GM11168 (cell line): Measurements from ENCODE around the gene TCIRG1.
"Not testable (repeated sequence)": the region's sequence is repeated elsewhere in the genome, so short reads cannot be mapped to it uniquely, and the experiment has no call there.

Experiments
- in situ Hi-C: fragments of 300-500 bp; cut with MboI; formaldehyde crosslinking; loops from one replicate; pipeline ENCODE4 v1.12.0; 2022; ENCODE audit warnings: low sequenced_read_pairs; ENCODE audit not compliant: unreplicated experiment

The TCIRG1 gene

GRCh38 chr11:68038718-68039525 is at the start of gene TCIRG1:
TCIRG1 (plus strand) TSS chr11:68039025; CDS start chr11:68041272, 2,247 bp downstream.
- in situ Hi-C loops = no loop called here

GRCh38 chr11:67990546-67991346 is 48.1 kb upstream of the TCIRG1 start:
- in situ Hi-C loops = not testable (repeated sequence)

- in situ Hi-C loops = not testable (repeated sequence)
Measured at GRCh38 chr11:67991347-67992121, 47.3 kb upstream of the TCIRG1 start.

GRCh38 chr11:67993821-67994220 is 45.0 kb upstream of the TCIRG1 start:
- in situ Hi-C loops = not testable (repeated sequence)

- in situ Hi-C loops = not testable (repeated sequence)
Measured at GRCh38 chr11:67994387-67994786, 44.4 kb upstream of the TCIRG1 start.

GRCh38 chr11:67995129-67995528 is 43.7 kb upstream of the TCIRG1 start:
- in situ Hi-C loops = not testable (repeated sequence)

- in situ Hi-C loops = not testable (repeated sequence)
Measured at GRCh38 chr11:67995579-67995978, 43.2 kb upstream of the TCIRG1 start.

GRCh38 chr11:67996051-67996450 is 42.8 kb upstream of the TCIRG1 start:
- in situ Hi-C loops = no loop called here

- in situ Hi-C loops = no loop called here
Measured at GRCh38 chr11:67996622-67997474, 42.0 kb upstream of the TCIRG1 start.

GRCh38 chr11:67997475-67997921 is 41.3 kb upstream of the TCIRG1 start:
- in situ Hi-C loops = no loop called here

- in situ Hi-C loops = no loop called here
Measured at GRCh38 chr11:67998150-67999045, 40.4 kb upstream of the TCIRG1 start.

- in situ Hi-C loops = no loop called here
Measured at GRCh38 chr11:67999201-67999629, 39.6 kb upstream of the TCIRG1 start.

- in situ Hi-C loops = no loop called here
Measured at GRCh38 chr11:67999704-68000103, 39.1 kb upstream of the TCIRG1 start.

- in situ Hi-C loops = no loop called here
Measured at GRCh38 chr11:68002575-68002937, 36.3 kb upstream of the TCIRG1 start.

- in situ Hi-C loops = no loop called here
Measured at GRCh38 chr11:68002938-68003845, 35.6 kb upstream of the TCIRG1 start.

GRCh38 chr11:68003846-68004550 is 34.8 kb upstream of the TCIRG1 start, which contains the start of gene UNC93B1:
UNC93B1 (minus strand) TSS chr11:68004097; CDS start chr11:68004043, 54 bp downstream.
- in situ Hi-C loops = no loop called here
